Nephron progenitor cell (in vitro differentiated cells): ENCODE measurements around the gene TMCC1.
"Not testable (repeated sequence)": the region's sequence is repeated elsewhere in the genome, so short reads cannot be mapped to it uniquely, and the experiment has no call there.

Experiments
- DNase-seq: peaks from one replicate; pipeline ENCODE4 v3.0.0; 2021
- H3K27ac Mint-ChIP-seq: 2 replicates; pipeline ENCODE4 v1.8.0; 2021; ENCODE audit warnings: mild to moderate bottlenecking, moderate library complexity, mixed read lengths
- H3K27me3 Mint-ChIP-seq: 2 replicates; pipeline ENCODE4 v1.8.0; 2021; ENCODE audit warnings: mild to moderate bottlenecking, low read depth, mixed read lengths; ENCODE audit not compliant: poor library complexity
- H3K36me3 Mint-ChIP-seq: 2 replicates; pipeline ENCODE4 v1.8.0; 2021; ENCODE audit warnings: low read depth, mixed read lengths
- H3K4me1 Mint-ChIP-seq: 2 replicates; pipeline ENCODE4 v1.8.0; 2021; ENCODE audit warnings: mixed read lengths
- H3K4me3 Mint-ChIP-seq: 2 replicates; pipeline ENCODE4 v1.8.0; 2021; ENCODE audit warnings: mild to moderate bottlenecking, moderate library complexity, mixed read lengths
- H3K9me3 Mint-ChIP-seq: 2 replicates; pipeline ENCODE4 v1.8.0; 2021; ENCODE audit warnings: mild to moderate bottlenecking, moderate library complexity, mixed read lengths
- CTCF ChIP-seq: fragments of 200-600 bp; sonication (generic); IDR thresholded peaks from 2 replicates; pipeline ENCODE4 v1.5.0; 2021; ENCODE audit warnings: antibody characterized with exemption

TMCC1 gene

GRCh38 chr3:129644836-129645235 is 248.7 kb downstream of the TMCC1 start:
- Mint-ChIP-seq H3K27ac (no peak overlapping the region), H3K27me3 (peaks cover 8% of the 10 kb centered on the region), H3K4me3 (no peak overlapping the region)

GRCh38 chr3:129641567-129642260 is 251.8 kb downstream of the TMCC1 start:
- not testable (repeated sequence) for H3K27ac Mint-ChIP-seq, DNase-seq, H3K4me3 Mint-ChIP-seq, H3K36me3 Mint-ChIP-seq, H3K27me3 Mint-ChIP-seq, H3K9me3 Mint-ChIP-seq
- H3K4me1 Mint-ChIP-seq = peaks cover 13% of the 10 kb centered on the region

More at GRCh38 chr3:129644836-129645235, 248.7 kb downstream of the TMCC1 start:
- H3K9me3 Mint-ChIP-seq = no peaks in the 10 kb centered on the region
- no peak for TF ChIP-seq CTCF
- H3K36me3 Mint-ChIP-seq = no peaks in the 10 kb centered on the region
- peaks cover 9% of the 10 kb centered on the region for H3K4me1 Mint-ChIP-seq
- DNase-seq = no peak

- not testable (repeated sequence) for H3K36me3 Mint-ChIP-seq, H3K4me3 Mint-ChIP-seq, H3K27ac Mint-ChIP-seq, DNase-seq, H3K27me3 Mint-ChIP-seq
- Mint-ChIP-seq H3K4me1 (peaks cover 13% of the 10 kb centered on the region), H3K9me3 (peaks cover 14% of the 10 kb centered on the region)
Measured at GRCh38 chr3:129640985-129641384, 252.5 kb downstream of the TMCC1 start.

- Mint-ChIP-seq H3K9me3 (peaks cover 27% of the 10 kb centered on the region), H3K4me3 (no peak overlapping the region), H3K27me3 (peaks cover 10% of the 10 kb centered on the region), H3K36me3 (peaks cover 12% of the 10 kb centered on the region), H3K27ac (no peak overlapping the region), H3K4me1 (peaks cover 17% of the 10 kb centered on the region)
- no peak for DNase-seq
- TF ChIP-seq CTCF = no peak
Measured at GRCh38 chr3:129638481-129638880, 255.0 kb downstream of the TMCC1 start.

- Mint-ChIP-seq H3K9me3 (peaks cover 27% of the 10 kb centered on the region), H3K36me3 (peaks cover 12% of the 10 kb centered on the region)
Measured at GRCh38 chr3:129636082-129636481, 257.4 kb downstream of the TMCC1 start.

GRCh38 chr3:129635656-129636055 is 257.9 kb downstream of the TMCC1 start:
- H3K9me3 Mint-ChIP-seq = peaks cover 27% of the 10 kb centered on the region
- H3K27ac Mint-ChIP-seq = no peak overlapping the region
- TF ChIP-seq CTCF = no peak
- peaks cover 12% of the 10 kb centered on the region for H3K36me3 Mint-ChIP-seq
- H3K4me3 Mint-ChIP-seq = no peak overlapping the region
- H3K4me1 Mint-ChIP-seq = peaks cover 17% of the 10 kb centered on the region
- H3K27me3 Mint-ChIP-seq = peaks cover 5% of the 10 kb centered on the region
- DNase-seq = no peak

More at GRCh38 chr3:129636082-129636481, 257.4 kb downstream of the TMCC1 start:
- TF ChIP-seq CTCF = no peak
- DNase-seq = no peak
- Mint-ChIP-seq H3K4me1 (peaks cover 17% of the 10 kb centered on the region), H3K27me3 (peaks cover 5% of the 10 kb centered on the region), H3K4me3 (no peak overlapping the region), H3K27ac (no peak overlapping the region)
